HG03064 (cell line): ENCODE data around the gene CALY.
A peak's percentile ranks its signal among the peaks of the same experiment; 100 is the strongest.
"Not testable (repeated sequence)": the region's sequence is repeated elsewhere in the genome, so short reads cannot be mapped to it uniquely, and the experiment has no call there.

Experiments
- ATAC-seq: cut with Tn5 transposase; IDR thresholded peaks from one replicate; pipeline ENCODE4 v1.9.1; 2021; ENCODE audit warnings: low read depth; ENCODE audit not compliant: unreplicated experiment

Gene CALY

GRCh38 chr10:133367461-133367860 lies 30.8 kb upstream of the CALY start:
- ATAC-seq, result not testable (repeated sequence)

- no peak for ATAC-seq
Measured at GRCh38 chr10:133366751-133367150, 30.1 kb upstream of the CALY start.

DNA sequence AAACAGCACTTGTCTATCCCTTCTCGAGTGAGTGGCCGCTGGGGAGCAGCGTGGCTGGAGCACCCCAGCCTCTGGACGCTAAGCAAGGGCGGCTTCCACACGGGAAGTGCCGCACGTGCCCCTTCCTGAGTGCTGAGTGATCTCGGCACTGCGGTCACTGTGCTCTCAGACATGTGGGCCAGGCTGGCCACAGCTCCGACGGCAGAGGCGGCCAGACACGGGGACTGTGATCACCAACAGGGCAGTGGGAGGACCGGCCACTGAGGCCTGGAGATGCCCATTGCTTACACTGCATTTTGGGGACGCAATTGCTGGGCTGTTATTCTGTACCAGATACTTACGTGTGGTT lies 29.4 kb upstream of the CALY start:
- no peak for ATAC-seq

- no peak for ATAC-seq
Measured at GRCh38 chr10:133365461-133366129, 28.9 kb upstream of the CALY start.

DNA sequence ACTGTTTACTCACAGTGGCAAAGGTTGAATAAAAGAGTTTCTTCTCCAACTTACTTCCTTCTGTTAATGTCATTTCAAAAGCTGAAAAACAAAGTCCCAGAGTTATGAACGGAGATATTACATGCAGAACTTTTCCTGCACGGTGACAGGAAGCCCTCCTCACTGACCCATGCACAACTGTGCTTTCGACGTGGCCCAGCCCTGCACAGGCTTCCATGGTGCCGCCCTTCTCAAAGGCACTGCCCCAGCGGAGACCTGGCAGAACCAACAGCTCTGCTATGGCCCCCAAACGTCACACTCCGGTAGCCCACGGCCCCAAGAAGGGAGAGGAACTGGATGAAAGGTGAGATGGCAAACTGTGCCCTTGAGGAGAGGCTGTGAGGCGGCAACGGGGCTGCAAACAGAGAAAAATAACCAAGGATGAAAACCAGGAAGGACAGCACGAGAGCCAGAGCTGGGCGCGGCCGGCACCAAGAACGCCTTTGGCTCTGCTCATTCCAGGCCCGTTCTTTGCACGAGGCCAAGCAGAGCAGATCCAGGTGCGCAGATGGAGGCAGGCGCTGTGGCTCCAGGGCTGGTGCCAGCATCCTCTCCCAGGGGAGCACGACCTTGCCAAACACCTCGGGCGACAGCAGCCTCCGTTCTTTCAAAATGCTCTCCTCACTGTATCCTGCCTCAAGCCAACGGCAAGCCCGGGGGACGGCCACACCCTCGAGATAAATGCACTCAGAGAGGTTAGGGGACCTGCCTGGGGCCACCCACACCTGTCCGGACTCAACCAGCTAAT lies 28.1 kb upstream of the CALY start:
- no peak for ATAC-seq

DNA sequence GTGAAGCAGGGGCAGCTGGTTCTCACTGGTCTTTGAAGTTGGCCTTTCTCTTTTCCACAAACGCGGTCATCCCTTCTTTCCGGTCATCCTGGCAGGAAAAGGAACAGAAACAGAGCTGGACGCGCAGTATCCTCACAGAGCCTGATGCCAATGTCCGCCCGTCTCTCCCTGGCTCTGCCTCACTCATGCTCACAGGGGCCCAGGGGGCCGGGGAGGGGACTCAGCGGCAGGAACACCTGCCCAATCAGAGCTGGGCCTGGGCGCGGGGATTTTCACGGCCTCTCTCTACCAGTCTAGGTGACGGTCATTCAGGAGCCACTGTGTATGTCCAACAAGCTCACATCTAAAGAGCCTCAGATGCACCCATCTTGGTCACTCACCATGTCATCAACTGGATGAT lies 26.1 kb upstream of the CALY start:
- no peak for ATAC-seq

- ATAC-seq, result no peak
Measured at GRCh38 chr10:133361773-133362441, 25.2 kb upstream of the CALY start.

DNA sequence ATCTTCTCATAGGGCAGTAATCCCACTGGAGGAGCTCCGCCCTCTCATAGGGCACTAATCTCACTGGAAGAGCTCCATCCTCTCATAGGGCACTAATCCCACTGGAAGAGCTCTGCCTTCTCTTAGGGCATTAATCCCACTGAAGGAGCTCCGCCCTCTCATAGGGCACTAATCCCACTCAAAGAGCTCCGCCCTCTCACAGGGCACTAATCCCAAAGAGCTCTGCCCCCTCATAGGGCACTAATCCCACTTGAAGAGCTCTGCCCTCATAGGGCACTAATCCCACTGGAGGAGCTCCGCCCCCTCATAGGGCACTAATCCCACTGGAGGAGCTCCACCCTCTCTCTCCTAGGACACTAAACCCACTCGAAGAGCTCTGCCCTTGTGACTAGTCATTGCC lies 24.5 kb upstream of the CALY start:
- ATAC-seq, result no peak

DNA sequence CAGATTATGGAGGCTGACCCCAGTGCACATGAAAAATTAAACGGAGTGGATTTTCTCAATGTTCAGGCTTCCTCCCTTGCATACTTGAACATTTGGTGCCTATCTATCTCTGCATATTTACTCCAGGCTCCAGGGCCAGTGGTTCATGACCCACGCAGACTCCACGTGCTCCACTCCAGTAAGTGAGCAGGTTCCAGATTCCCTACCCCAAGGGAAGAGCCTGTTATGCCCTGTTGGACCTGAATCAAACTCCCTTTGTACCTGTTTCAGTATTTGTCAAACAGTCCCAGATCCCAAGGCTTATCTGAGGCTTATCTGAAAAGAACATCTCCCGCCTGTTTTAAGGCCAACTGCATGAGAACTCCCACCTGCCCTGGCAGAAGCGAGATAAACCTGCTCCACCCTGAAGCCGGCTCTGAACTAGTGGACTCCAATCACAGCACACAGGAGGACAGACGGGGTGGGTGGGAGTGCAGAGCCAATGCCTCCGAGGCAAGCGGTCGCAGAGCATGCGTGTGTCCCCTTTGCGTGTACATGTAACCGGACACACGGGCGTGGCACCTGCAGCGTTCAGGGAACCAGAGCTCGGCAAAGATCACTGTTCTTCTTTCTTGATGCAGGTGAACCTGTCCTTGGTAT lies 23.4 kb upstream of the CALY start:
- ATAC-seq, result no peak

GRCh38 chr10:133359554-133359971 lies 22.9 kb upstream of the CALY start:
- ATAC-seq, result no peak

DNA sequence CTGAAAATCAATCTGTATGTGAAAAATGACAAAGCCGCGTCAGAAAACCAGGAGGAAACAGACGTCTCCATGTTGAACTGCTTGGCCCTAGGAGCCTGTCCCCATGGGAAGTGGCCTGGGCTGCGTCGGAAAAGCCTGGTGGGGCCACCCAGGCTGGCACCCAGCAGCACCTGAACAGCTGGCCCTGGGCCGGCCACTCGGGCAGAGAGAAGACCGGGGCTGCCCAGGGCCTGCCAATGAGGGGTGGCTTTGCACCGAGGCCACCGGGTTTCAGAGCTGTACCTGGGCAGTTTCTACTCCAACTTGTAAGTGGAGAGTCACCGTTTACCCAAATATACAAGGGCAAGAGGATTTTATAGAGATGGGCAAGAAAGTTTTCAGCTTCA lies 22.2 kb upstream of the CALY start:
- no peak for ATAC-seq

DNA sequence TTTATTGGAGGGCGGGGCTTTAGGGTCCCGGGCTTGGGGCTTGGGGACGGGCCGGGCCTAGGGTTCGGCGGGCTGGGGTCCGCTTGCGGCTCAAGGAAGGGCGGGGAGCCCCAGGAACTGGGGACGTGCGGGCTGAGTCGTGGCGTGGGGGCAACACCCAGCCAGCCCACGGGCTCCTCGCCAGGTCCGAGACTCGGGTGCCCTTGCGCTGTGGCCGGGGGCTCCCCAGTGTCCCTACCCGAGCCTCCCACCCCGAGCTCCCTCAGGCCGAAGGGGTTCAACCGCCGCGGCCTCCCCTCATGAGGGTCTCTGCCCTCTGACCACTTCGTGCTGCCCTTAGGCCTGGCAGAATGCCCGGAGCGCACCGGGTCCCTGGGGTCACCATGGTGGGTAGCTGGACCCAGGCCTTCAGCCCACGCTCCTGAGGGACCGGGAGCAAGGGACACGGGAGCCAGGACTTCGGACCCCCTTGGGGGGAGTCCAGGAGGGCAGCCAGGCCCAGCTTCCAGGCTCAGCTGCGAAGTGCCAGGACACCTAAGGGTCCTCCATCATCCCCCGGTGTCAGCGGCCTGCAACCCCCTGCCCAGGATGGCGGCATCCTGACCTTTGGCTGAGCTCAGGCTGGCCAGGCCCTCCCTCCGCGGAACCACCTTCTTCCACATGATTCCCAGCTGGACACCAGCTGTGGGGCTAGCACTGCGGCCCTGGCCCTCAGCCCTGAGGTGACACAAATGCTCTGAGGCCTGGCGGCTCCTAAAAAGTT lies 21.6 kb upstream of the CALY start:
- ATAC-seq, result no peak

DNA sequence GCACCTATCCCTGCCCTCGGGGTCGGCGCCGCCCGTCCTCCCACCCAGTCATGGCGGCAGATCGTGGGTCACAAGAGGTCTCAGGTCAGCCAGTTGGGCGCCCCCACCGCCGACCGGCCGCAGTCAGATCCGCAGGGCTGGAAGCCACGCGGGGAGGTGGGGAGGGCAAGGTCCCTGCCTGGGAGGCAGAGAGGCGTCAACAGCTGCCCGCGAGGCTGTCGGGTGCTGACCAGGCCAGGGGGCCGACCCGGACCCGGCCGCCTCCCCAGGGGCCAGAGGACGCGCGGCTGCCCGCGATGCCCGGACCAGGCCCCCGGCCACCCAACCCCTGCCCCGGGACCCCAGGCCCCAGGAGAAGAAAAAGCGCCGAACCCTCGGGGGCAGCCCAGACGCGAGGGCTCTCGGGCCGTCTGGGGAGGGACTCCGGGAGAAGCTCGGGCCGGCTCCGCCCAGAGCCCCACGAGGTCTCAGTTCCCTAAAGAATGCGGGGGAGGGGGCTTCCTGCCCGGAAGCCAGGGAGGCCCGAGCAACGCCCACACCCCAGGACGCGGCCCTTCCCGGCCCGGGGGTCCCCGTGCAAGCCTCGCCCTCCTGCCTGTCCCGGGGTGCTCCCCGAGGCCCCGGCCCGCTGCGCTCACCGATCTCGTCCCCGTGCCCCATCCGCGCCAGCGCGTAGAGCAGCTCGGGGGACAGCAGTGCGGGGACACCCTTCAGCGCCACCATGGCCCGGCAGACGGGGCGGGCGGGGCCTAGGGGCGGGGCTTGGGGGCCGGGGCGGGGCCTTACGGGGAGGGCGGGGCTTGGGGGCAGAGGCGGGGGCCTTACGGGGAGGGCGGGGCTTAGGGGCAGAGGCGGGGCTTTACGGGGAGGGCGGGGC lies 20.8 kb upstream of the CALY start, which contains the start of gene FUOM:
Gene FUOM (minus strand): TSS at position 735 of the 877 bp plus-strand sequence. CDS start 12 bp downstream, at position 723.
- ATAC-seq, result peak; percentile 63

DNA sequence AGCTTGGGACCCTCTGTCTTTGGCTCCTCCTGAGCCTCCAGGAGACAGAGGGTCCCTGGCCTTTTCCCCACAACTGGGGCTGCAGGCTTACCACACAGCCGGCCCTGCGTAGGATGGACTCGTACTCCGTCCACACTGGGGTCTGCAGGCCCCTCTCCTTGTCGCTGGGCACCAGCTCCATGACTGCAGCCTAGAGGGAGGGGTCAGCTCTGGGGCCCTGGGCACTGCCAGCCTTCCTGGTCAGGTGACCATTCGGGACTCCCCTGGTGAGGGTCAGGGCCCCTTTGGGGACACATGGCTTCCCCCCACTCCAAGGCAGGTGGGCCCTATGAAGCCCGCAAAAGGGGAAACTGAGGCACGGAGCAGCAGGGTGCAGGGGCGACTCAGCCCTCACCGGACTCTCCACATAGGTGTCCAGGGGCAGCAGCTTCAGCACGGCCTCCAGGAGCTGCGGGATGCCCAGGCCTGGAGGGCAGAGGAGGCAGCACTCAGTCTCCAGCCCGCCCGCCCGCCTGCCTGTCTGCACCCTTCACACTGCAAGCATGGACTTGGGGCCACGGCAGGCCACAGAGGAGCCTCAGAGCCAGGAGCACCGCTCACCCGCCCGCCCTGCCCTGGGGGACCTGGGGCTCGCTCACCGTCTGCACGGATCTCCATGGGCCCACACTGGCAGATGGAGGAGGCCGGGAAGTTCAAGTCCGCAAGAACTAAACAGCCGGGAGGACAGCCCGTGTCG lies 20.0 kb upstream of the CALY start:
- ATAC-seq, result no peak

GRCh38 chr10:133355991-133356390 lies 19.3 kb upstream of the CALY start:
- ATAC-seq, result no peak

GRCh38 chr10:133355266-133355665 lies 18.6 kb upstream of the CALY start:
- no peak for ATAC-seq

- ATAC-seq, result no peak
Measured at GRCh38 chr10:133354672-133355240, 18.1 kb upstream of the CALY start.

DNA sequence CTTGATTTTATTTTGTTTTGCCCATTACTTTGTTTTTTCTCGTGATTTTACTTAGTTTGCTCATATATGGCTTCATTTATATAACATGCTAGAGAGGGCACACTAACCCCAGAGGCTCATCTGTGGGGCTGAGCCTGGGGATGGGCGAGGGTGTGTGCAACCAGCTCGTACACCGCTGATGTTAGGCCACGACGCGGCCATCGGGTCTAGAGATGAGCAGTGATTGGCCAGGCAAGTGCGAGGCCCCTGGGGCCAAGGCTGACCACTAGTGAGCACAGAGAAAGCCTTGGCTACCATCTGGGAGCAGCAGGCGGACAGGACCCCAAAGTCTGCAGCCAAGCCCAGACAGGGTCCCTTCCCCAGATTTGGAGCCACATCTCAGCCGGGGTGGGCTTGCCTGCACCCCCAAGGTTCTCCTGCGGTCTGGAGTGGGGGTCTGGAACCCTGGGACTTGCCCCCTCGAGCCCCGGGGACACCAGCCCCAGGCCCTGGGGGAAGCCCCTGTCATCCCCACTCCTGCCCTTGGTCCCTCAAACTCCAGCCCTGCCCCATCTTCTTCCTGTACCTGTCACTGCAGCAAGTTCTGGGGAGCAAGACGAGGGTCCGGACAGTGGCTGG lies 17.4 kb upstream of the CALY start:
- ATAC-seq, result no peak
